Stimulated activated CD8-positive, alpha-beta memory T cell treated with anti-CD3 and anti-CD28 coated beads, Interleukin-12 subunit alpha, Interleukin-12 subunit beta, amount 100 ng/mL, for 4 hours (primary cell): ENCODE results near the gene WFDC13.
"Not testable (repeated sequence)": the region's sequence is repeated elsewhere in the genome, so short reads cannot be mapped to it uniquely, and the experiment has no call there.

Source experiments
- DNase-seq: peaks from one replicate; pipeline ENCODE4 v3.0.0-alpha.2; 2020; ENCODE audit warnings: low read depth

Gene WFDC13, protein sequence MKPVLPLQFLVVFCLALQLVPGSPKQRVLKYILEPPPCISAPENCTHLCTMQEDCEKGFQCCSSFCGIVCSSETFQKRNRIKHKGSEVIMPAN

DNA sequence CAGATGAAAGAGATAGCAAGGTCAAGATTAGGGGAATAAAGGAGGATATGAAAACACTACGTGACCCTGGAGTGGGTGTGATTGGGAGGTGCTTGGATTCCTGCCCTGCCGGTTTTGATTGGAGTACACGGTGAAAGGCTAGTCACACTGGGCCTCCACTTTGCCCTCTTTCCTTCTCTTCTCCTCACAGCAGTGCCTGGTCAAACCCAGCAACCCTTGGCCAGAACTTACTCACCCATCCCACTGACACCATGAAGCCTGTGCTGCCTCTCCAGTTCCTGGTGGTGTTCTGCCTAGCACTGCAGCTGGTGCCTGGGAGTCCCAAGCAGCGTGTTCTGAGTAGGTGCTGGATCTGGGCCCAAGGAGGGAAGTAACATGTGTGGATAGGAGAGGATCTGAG lies at the start of gene WFDC13:
Gene WFDC13, plus strand, starts transcription at position 166 of the 400 bp plus-strand sequence. Its CDS starts 86 bp downstream, at position 252.
- no peak for DNase-seq

DNA sequence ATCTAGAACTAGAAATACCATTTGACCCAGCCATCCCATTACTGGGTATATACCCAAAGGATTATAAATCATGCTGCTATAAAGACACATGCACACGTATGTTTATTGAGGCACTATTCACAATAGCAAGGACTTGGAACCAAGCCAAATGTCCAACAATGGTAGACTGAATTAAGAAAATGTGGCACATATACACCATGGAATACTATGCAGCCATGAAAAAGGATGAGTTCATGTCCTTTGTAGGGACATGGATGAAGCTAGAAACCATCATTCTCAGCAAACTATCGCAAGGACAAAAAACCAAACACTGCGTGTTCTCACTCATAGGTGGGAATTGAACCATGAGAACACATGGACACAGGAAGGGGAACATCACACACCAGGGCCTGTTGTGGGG lies 44.8 kb upstream of the WFDC13 start:
- DNase-seq = not testable (repeated sequence)

DNA sequence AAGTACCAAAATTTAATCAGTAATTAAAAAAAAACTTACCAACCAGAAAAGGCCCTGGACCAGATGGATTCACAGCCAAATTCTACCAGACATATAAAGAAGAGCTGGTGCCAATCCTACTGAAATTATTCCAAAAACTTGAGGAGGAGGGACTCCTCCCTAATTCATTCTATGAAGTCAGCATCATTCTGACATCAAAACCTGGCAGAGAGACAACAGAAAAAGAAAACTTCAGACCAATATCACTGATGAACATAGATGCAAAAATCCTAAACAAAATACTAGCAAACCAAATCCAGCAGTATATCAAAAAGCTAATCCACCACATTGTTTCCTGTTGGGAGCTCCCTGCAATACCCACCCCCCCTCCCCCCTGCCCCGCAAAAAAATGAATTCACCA lies 31.7 kb upstream of the WFDC13 start, which contains the start of gene WFDC11:
Gene WFDC11, minus strand, starts transcription at position 101 of the 400 bp plus-strand sequence. CDS start 19,639 bp downstream, outside the sequence.
- DNase-seq = no peak

DNA sequence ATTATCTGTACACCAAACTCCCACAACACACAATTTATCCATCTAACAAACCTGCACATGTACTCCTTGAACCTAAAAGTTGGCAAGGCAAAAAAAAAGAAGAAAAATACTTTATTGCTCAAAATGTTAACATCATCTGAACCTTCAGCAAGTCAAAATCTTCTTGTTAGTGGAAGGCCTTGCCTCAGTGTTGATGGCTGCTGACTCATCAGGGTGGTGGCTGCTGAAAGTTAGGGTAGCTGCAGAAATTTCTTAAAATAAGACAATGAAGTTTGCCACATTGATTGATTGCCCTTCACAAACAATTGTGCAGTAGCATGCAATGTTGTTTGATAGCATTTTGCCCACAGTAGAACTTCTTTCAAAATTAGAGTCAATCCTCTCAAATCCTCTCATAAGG lies 29.1 kb upstream of the WFDC13 start:
- no peak for DNase-seq

- DNase-seq = no peak
These were observed 22.2 kb upstream of the WFDC13 start for GRCh38 chr20:45679650-45680049.

- no peak for DNase-seq
These were observed 15.9 kb upstream of the WFDC13 start for GRCh38 chr20:45685896-45686295.

- DNase-seq = not testable (repeated sequence)
These were observed 8.5 kb upstream of the WFDC13 start for GRCh38 chr20:45693346-45693745.

GRCh38 chr20:45695496-45695895 lies 6.3 kb upstream of the WFDC13 start:
- DNase-seq = no peak

DNA sequence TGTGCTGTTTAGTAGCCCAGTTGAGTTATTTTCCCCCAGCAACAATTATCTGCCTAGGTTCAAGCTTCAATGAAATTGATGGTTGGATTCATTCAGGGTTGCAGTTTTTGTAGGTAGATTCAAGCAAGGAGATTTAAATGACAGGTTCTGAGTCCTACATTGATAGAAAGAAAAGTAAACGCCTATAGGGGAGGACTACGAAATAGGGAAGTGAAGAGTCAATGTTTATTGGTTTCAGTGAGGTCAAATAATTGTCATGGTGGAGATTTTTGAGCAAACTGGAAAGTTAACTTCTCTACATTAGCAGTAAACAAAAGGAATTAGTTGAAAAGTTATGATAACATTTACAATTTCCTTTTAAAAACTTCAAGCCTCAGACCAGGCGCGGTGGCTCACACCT lies 734 bp upstream of the WFDC13 start:
- no peak for DNase-seq

GRCh38 chr20:45704969-45705637 lies 3.3 kb downstream of the WFDC13 start, which contains the start of gene WFDC10B:
Gene WFDC10B, minus strand, starts transcription at chr20:45705019. Its CDS starts 19,027 bp downstream, at chr20:45685992.
- no peak for DNase-seq

- not testable (repeated sequence) for DNase-seq
These were observed 14.4 kb downstream of the WFDC13 start for GRCh38 chr20:45716141-45716688.

DNA sequence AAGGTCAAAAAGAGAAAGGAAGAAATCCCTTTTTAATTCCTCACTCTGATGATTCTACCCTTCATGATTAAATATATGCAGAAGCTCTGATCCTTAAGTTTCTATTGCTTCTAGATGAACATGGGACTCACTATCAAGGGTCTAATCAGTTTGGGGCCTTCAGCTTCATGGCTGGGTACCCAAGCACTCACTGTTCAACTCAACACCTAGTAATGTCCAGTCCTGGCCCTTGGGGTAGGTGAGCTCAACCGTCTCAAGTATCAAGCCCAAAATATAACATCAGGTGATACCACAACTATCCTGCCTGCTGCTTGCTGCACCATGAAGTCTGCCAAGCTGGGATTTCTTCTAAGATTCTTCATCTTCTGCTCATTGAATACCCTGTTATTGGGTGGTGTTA lies 20.2 kb downstream of the WFDC13 start, which contains the start of gene SPINT4:
Gene SPINT4, plus strand, starts transcription at position 301 of the 400 bp plus-strand sequence. Its CDS starts 21 bp downstream, at position 322.
- DNase-seq = no peak

- no peak for DNase-seq
These were observed 23.3 kb downstream of the WFDC13 start for GRCh38 chr20:45725134-45725533.

DNA sequence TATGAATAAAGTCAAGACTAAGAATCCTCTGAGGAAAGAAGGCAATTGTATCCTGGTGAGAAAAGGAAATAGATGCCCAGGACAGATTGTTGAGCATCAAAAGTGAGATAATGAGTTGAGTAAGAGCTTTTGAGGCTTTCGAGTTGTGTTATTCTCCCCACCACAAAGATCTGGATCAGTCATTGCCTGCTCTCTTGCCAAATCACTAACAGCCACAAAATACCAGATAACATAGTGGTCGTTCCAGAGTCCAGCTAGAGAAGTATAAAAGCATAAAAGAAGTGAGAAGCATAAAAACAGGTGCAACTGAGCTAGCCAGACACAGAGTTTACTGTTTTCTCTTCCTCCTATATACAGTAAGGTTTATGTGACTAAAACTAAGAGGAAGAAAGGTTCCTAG lies 25.2 kb downstream of the WFDC13 start:
- DNase-seq = no peak

GRCh38 chr20:45732199-45732598 lies 30.4 kb downstream of the WFDC13 start:
- DNase-seq = no peak

DNA sequence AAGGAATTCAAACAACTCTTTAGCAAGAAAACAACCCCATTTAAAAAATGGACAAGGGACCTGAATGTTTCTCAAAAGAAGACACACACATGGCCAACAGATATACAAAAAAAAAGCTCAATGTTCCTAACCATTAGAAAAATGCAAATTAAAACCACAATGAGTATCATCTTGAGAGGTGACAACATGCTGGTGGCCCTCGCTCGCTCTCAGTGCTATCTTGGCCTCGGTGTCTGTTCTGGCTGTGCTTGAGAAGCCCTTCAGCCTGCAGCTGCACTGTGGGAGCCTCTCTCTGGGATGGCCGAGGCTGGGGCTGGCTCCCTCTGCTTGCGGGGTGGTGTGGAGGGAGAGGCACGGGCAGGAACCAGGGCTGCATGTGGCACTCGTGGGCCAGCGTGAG lies 33.7 kb downstream of the WFDC13 start:
- DNase-seq = no peak

GRCh38 chr20:45735988-45736387 lies 34.1 kb downstream of the WFDC13 start:
- DNase-seq = no peak

GRCh38 chr20:45742596-45742995 lies 40.8 kb downstream of the WFDC13 start:
- DNase-seq = no peak

DNA sequence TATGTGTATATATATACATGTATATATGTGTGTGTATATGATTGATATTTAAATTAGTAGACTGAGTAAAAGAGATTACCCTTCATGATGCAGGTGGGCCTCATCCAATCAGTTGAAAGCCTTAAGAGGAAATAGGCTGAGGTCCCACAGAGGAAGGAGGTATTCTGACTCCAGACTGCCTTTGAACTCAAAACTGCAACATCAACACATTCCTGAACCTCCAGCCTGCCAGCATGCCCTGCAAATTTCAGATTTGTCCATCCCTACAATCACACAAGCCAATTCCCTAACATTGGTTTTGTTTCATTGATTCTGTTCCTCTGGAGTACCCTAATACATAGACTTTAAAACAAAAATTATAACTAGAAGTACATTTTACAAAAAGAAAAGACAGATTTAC lies 43.2 kb downstream of the WFDC13 start:
- DNase-seq = no peak

- no peak for DNase-seq
These were observed 49.9 kb downstream of the WFDC13 start for GRCh38 chr20:45751721-45752120.

DNA sequence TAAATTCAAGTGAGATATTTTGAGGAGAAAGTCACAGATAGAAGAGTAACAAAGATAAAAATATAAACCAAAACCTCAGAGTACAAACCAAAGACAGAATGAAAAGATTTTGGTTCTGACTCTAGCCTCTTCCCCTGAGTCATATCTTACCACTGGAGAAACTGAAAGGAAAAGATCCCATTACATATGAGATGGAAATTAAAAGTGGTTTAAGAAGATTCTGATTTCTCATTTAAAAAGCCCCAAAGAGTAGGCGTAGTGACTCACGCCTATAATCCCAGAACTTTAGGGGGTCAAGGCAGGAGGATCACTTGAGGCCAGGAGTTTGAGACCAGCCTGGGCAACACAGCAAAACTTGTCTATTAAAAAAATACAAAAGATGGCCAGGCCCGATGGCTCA lies 50.9 kb downstream of the WFDC13 start:
- no peak for DNase-seq

- DNase-seq = no peak
These were observed 56.3 kb downstream of the WFDC13 start for GRCh38 chr20:45758096-45758495.
